Fibroblast of the aortic adventitia (primary cell): ENCODE results near the gene JARID2. TPM values are rescaled to one million over a fixed set of nuclear protein-coding genes. Genes with fewer than 3 reads are reported as not detected.

Source experiments
- DNase-seq: peaks from one replicate; pipeline ENCODE4 v3.0.0-alpha.2; 2010; ENCODE audit warnings: low read depth
- H3K4me3 ChIP-seq: 2 replicates; pipeline ENCODE4 v1.5.1; 2011; ENCODE audit warnings: low read depth, mild to moderate bottlenecking, control low read depth, low read length, moderate library complexity
- total RNA-seq: library from RNA; depleted of rRNA; stranded (reverse); fragments of >200 nt; gene quantifications from 2 replicates; pipeline ENCODE4 v1.2.3, GENCODE V29; 2012; ENCODE audit warnings: low replicate concordance
- TF ChIP-seq, protein P1 (sequence below): IDR thresholded peaks from 2 replicates; pipeline ENCODE4 v1.5.1; 2011; ENCODE audit warnings: mild to moderate bottlenecking, low read length, control low read depth, inconsistent platforms; ENCODE audit not compliant: insufficient read depth

Gene JARID2
- total RNA-seq, 1 donor = 8.3 TPM

DNA sequence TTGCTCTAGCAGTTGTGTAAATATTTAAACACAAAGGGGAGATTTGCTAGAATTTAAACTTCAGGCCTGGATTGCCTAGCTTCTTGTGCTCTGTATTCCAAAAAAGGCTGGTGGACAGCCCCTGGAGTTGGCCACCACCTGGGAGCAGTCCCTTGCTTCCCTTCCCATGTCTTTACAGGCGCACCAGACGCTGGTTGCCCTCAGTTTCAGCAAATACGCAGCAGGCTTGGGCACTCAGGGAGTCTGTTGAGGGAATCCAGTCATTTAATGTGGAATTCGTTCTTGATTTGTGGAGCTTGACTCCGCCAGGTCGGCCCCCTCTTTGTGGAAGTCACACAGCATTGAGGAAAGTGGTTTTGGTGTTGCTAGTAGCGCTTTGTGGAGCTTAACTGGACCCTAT lies 260.2 kb downstream of the JARID2 start:
- TF ChIP-seq, protein P1, sequence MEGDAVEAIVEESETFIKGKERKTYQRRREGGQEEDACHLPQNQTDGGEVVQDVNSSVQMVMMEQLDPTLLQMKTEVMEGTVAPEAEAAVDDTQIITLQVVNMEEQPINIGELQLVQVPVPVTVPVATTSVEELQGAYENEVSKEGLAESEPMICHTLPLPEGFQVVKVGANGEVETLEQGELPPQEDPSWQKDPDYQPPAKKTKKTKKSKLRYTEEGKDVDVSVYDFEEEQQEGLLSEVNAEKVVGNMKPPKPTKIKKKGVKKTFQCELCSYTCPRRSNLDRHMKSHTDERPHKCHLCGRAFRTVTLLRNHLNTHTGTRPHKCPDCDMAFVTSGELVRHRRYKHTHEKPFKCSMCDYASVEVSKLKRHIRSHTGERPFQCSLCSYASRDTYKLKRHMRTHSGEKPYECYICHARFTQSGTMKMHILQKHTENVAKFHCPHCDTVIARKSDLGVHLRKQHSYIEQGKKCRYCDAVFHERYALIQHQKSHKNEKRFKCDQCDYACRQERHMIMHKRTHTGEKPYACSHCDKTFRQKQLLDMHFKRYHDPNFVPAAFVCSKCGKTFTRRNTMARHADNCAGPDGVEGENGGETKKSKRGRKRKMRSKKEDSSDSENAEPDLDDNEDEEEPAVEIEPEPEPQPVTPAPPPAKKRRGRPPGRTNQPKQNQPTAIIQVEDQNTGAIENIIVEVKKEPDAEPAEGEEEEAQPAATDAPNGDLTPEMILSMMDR = no peak
- no peak for DNase-seq
- no peak overlapping the region for H3K4me3 ChIP-seq

DNA sequence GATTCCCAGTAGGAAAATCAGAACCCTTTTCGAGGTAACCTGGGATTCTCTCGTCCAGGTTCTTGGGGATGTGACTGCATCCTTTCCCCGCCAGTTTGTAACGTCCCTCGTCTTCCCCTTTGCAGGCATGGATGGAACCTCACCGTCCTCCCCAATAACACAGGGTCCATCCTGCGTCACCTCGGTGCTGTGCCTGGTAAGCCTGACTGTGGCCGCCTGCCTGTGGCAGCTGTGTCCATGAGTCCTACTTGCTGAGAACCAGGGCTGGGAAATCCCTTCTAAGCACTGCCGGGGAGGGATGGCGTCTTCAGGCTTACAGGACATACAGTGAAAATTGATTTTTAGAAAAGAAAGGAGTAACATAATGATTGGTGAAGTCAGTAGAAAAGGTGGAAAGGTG lies 261.4 kb downstream of the JARID2 start:
- H3K4me3 ChIP-seq = no peak overlapping the region
- DNase-seq = no peak
- TF ChIP-seq, protein P1 = no peak

DNA sequence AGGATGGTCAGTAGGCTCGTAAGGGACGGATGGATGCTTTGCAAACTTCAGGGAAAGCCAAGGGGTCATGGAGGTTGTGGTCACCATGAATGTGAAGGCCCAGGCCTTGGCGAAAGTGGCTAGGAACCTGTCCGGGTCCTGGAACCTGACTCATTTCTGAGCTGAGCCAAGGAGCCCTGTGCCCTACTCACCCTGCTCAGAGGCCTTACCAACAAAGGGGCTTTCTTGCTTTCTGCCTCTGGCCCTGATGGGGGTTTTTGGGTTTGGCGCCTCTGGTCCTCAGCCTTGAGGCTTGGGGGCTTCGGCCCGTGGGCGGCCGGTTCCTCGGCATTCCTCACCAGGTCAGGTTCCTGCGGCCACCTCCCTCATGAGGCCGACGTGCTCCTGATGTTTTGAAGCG lies 261.9 kb downstream of the JARID2 start:
- no peak overlapping the region for H3K4me3 ChIP-seq
- TF ChIP-seq, protein P1 = no peak
- no peak for DNase-seq

DNA sequence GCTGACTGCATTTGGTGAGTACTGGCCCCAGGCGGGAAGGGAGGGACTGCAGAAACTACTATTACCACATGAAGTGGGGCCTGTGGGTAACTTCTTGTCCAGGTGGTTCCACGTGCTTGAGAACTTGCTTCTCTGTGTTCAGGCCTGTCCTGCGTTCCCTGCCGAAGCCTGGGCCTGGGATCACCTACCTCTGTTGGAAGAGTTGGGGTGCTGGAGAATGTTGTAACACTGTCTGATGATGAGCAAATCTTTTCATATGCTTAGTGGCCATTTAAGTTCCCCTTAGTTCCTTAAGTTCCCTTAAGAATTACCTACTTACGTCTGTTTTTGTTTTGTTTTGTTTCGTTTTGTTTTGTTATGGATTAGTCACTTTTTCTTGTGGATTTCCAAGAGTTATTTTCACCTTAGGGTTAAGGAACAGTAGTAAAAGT lies 262.6 kb downstream of the JARID2 start:
- DNase-seq = no peak
- no peak overlapping the region for H3K4me3 ChIP-seq
- TF ChIP-seq, protein P1 = no peak

DNA sequence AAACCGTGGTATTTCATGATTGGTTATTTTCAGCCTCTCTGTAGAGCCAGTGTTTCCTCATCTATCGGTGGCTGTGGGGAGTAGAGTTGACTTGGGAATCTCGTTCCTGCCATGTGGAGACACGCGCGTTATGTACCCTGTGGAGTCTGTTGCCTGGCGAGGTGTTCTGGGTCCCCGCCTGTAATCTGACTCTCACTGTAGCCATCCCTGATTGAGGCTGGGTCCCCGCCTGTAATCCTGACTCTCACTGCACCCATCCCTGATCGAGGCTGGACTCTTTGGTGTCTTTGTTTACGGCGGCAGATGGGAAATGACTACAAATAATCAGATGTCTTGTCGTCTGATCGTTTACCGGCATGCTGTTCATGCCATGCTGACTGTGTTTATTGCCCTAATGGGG lies 263.1 kb downstream of the JARID2 start:
- no peak for DNase-seq
- no peak overlapping the region for H3K4me3 ChIP-seq
- TF ChIP-seq, protein P1 = no peak

DNA sequence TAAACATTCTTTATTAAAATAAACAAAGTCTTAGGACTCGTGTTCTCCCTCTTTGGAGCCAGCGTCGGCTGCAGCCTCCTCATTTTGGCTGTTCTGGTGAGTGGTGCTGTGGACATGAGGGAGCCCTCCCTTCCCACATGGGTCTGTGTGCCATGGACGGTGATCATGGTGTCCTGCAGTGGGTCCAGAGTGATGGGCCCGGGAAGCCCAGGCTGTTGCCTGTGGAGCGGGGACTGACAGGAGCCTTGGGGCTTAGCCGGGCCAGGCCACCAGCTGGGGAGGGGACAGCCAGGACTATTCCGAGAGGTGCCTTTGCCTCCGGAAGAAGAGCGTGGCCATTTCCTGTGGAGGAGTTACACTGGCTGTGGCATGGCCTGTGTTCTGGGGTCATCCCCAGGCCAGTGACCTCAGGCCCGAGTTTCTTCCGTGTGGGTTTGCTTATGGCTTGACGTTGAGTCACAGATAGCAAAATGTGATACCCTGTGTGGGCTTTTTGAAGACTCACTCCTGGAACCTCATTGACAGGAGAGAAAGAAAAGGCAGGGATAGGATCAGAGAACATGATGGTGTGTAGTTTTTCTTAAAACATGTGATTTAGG lies 263.6 kb downstream of the JARID2 start:
- no peak overlapping the region for H3K4me3 ChIP-seq
- TF ChIP-seq, protein P1 = no peak
- no peak for DNase-seq

DNA sequence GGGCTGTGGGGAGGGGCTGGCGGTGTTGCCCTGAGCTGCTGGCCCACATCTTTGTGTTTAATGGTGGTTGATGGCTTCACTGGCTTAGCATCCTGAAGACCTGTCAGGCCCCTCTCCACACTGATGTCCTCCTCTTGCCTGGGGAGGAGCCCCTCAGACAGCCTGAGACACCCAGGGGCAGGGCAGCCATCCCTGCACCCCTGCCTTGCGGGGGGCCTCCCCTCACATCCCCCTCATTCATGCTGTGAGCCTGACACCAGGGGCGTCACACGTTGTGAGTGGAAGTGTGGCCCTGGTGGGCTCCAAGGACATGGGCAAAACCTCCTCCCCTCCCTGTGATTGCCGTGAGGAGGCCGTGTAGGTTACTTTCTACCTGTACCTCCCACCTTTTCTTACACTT lies 264.3 kb downstream of the JARID2 start:
- TF ChIP-seq, protein P1 = no peak
- DNase-seq = no peak
- H3K4me3 ChIP-seq = no peak overlapping the region
